Breast epithelium (tissue), 3 donors: ENCODE measurements around the gene CBL.

ENCODE experiments used
- POLR2AphosphoS5 ChIP-seq, 3 donors: sonication (generic); formaldehyde crosslinking; IDR thresholded peaks; one replicate each; pipeline ENCODE4 v1.6.1; 2017; ENCODE audit warnings: antibody characterized with exemption in 3 of 3
- TF ChIP-seq, protein P1 (sequence below), 3 donors: fragments of 450-650 bp; IDR thresholded peaks; one replicate each; pipeline ENCODE4 v1.5.1; 2016 to 2017; ENCODE audit warnings: antibody characterized with exemption in 3 of 3, mild to moderate bottlenecking in 3 of 3, moderate library complexity in 3 of 3

DNA sequence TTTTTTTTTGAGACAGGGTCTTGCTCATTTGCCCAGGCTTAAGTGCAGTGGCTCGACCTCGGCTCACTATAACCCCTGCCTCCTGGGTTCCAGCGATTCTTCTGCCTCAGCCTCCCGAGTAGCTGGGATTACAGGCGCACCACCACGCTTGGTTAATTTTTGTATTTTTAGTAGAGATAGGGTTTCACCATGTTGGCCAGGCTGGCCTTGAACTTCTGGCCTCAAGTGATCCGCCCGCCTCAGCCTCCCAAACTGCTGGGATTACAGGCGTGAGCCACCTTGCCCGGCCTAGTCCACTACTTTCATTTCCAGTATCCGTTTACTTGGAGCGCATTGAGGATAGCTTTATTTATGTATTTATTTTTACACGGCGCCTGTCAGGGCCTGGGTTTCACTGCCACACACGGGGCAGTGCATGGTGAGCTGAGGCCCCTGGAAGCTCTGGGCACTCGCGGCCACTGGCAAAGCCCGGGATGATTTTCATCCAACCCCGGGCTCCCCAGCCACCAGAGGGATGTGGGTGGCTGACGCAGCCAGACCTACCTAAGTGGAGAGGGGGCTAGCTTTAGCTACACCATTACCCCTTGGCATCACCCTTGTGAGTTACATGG lies 116.9 kb downstream of the CBL start:
- no peak for TF ChIP-seq POLR2AphosphoS5 (IDR thresholded peaks at IDR 0.05)
- TF ChIP-seq, protein P1, sequence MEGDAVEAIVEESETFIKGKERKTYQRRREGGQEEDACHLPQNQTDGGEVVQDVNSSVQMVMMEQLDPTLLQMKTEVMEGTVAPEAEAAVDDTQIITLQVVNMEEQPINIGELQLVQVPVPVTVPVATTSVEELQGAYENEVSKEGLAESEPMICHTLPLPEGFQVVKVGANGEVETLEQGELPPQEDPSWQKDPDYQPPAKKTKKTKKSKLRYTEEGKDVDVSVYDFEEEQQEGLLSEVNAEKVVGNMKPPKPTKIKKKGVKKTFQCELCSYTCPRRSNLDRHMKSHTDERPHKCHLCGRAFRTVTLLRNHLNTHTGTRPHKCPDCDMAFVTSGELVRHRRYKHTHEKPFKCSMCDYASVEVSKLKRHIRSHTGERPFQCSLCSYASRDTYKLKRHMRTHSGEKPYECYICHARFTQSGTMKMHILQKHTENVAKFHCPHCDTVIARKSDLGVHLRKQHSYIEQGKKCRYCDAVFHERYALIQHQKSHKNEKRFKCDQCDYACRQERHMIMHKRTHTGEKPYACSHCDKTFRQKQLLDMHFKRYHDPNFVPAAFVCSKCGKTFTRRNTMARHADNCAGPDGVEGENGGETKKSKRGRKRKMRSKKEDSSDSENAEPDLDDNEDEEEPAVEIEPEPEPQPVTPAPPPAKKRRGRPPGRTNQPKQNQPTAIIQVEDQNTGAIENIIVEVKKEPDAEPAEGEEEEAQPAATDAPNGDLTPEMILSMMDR (IDR thresholded peaks at IDR 0.05), result no peak
